HepG2 (cell line): ENCODE measurements around the gene AKR1E2.

Source experiments
- HNRNPH1 ChIP-seq: fragments of 200-400 bp; formaldehyde crosslinking; optimal IDR thresholded peaks from 2 replicates; pipeline ENCODE3; 2017; ENCODE audit warnings: mild to moderate bottlenecking, low read depth, low read length
- NPAS2 ChIP-seq: sonication (generic); formaldehyde crosslinking; IDR thresholded peaks from 2 replicates; pipeline ENCODE4 v1.8.0; 2022; ENCODE audit warnings: mild to moderate bottlenecking, missing genetic modification reagents, borderline replicate concordance
- SETDB1 ChIP-seq: sonication (generic); formaldehyde crosslinking; IDR thresholded peaks from 2 replicates; pipeline ENCODE4 v1.5.1; 2020; ENCODE audit warnings: missing genetic modification reagents, mild to moderate bottlenecking, borderline replicate concordance
- ZSCAN30 ChIP-seq: sonication (generic); formaldehyde crosslinking; IDR thresholded peaks from 2 replicates; pipeline ENCODE4 v1.5.0; 2020; ENCODE audit warnings: mild to moderate bottlenecking, missing genetic modification reagents
- TF ChIP-seq, protein P1 (sequence below): sonication (generic); formaldehyde crosslinking; conservative IDR thresholded peaks from 2 replicates; pipeline ENCODE4 v1.8.1; 2023; ENCODE audit warnings: missing genetic modification reagents
- TF ChIP-seq, protein P2 (sequence below): sonication (generic); formaldehyde crosslinking; IDR thresholded peaks from 2 replicates; pipeline ENCODE4 v1.5.0; 2020; ENCODE audit warnings: mild to moderate bottlenecking, missing genetic modification reagents, moderate library complexity

DNA sequence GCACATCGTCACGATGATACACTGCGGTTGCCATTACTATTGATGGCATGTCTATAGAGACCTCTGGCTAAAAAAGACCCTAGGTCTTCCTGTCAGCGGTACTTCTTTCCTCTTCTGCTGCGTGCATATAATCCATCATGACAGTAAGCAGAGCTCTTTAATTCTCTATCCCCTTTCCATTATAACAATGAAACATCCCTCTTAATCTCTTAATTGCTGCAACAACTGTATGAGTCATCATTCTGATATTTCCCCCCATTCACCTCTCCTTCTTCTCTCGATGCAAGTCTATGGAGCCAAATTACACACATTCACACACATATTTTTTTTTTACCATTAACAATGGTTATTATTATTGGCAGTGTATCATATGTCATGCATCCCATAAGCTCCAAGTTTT is 45.2 kb upstream of the AKR1E2 start:
- TF ChIP-seq, protein P1, sequence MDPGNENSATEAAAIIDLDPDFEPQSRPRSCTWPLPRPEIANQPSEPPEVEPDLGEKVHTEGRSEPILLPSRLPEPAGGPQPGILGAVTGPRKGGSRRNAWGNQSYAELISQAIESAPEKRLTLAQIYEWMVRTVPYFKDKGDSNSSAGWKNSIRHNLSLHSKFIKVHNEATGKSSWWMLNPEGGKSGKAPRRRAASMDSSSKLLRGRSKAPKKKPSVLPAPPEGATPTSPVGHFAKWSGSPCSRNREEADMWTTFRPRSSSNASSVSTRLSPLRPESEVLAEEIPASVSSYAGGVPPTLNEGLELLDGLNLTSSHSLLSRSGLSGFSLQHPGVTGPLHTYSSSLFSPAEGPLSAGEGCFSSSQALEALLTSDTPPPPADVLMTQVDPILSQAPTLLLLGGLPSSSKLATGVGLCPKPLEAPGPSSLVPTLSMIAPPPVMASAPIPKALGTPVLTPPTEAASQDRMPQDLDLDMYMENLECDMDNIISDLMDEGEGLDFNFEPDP (CRISPR knock-in tag) = no peak
- TF ChIP-seq ZSCAN30 (CRISPR knock-in tag) (no peak), NPAS2 (CRISPR knock-in tag) (no peak), HNRNPH1 (no peak), SETDB1 (CRISPR knock-in tag) (no peak)
- TF ChIP-seq, protein P2, sequence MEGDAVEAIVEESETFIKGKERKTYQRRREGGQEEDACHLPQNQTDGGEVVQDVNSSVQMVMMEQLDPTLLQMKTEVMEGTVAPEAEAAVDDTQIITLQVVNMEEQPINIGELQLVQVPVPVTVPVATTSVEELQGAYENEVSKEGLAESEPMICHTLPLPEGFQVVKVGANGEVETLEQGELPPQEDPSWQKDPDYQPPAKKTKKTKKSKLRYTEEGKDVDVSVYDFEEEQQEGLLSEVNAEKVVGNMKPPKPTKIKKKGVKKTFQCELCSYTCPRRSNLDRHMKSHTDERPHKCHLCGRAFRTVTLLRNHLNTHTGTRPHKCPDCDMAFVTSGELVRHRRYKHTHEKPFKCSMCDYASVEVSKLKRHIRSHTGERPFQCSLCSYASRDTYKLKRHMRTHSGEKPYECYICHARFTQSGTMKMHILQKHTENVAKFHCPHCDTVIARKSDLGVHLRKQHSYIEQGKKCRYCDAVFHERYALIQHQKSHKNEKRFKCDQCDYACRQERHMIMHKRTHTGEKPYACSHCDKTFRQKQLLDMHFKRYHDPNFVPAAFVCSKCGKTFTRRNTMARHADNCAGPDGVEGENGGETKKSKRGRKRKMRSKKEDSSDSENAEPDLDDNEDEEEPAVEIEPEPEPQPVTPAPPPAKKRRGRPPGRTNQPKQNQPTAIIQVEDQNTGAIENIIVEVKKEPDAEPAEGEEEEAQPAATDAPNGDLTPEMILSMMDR (CRISPR knock-in tag) = no peak
